HCT116 (cell line): ENCODE results near the gene MYCN. TPM values are rescaled to one million over a fixed set of nuclear protein-coding genes. Genes with fewer than 3 reads are reported as not detected.

Experiments
- ATAC-seq: fragments of 200-7000 bp; cut with Tn5 transposase; 2 replicates; pipeline ENCODE4 v1.9.1; 2020; ENCODE audit warnings: mild to moderate bottlenecking, moderate library complexity
- BruUV-seq: library from RNA; stranded (reverse); fragments of 400-500 nt; replicated peaks from 2 replicates; lab custom pipeline; 2021; lab: Mats Ljungman, UMichigan
- CTCF ChIA-PET: fragments of 300-600 bp; sonication (Branson Sonifier 250); formaldehyde crosslinking; loops from one replicate; lab custom pipeline; 2021; ENCODE audit warnings: antibody characterized with exemption; lab: Charles Lee
- POLR2A ChIA-PET: fragments of 300-600, 350-600 bp; sonication (Branson Sonifier 250); formaldehyde crosslinking; loops from one replicate; lab custom pipeline; 2021; ENCODE audit warnings: antibody characterized with exemption; lab: Charles Lee
- RAD21 ChIA-PET, 2 experiments: fragments of 300-600 bp; sonication (Branson Sonifier 250); formaldehyde crosslinking; loops; one replicate each; lab custom pipeline; 2023; ENCODE audit warnings: low total read pairs in 2 of 2; ENCODE audit not compliant: uncharacterized antibody in 2 of 2, unreplicated experiment in 2 of 2, low non-redundant PET in 1 of 2; lab: Charles Lee
- DNase-seq: peaks from one replicate; pipeline ENCODE4 v3.0.0-alpha.2; 2010; ENCODE audit warnings: low read depth, low spot score
- H2AFZ ChIP-seq: fragments of 200-600 bp; shearing (Covaris generic), sonication (generic); 2 replicates; pipeline ENCODE4 v1.6.1; 2017; ENCODE audit warnings: low read depth, mixed run types, mixed read lengths, antibody characterized with exemption, low read length; ENCODE audit not compliant: poor library complexity, severe bottlenecking
- H3K27ac ChIP-seq: 2 replicates; pipeline ENCODE4 v1.5.1; 2012; ENCODE audit warnings: low read depth, low read length
- H3K27me3 ChIP-seq: fragments of 200-600 bp; sonication (generic); 2 replicates; pipeline ENCODE4 v1.6.1; 2016; ENCODE audit warnings: mixed run types, low read length, mixed read lengths; ENCODE audit not compliant: insufficient read depth
- H3K36me3 ChIP-seq, 2 experiments: fragments of 200-500 bp in 1 of 2; fragments of 200-600 bp in 1 of 2; sonication (Bioruptor generic) in 1 of 2; sonication (generic) in 1 of 2; 2 replicates each; pipeline versions ENCODE4 v1.5.1 to v1.6.1; 2014 to 2016; ENCODE audit warnings: low read length in 2 of 2, inconsistent platforms in 1 of 2, mixed read lengths in 1 of 2, mixed run types in 1 of 2; ENCODE audit not compliant: insufficient read depth in 2 of 2, control insufficient read depth in 1 of 2
- H3K4me1 ChIP-seq, 2 experiments: fragments of 200-600 bp in 1 of 2; sonication (generic) in 1 of 2; 2 replicates each; pipeline versions ENCODE4 v1.5.1 to v1.6.1; 2012 to 2017; ENCODE audit warnings: low read length in 2 of 2, inconsistent platforms in 1 of 2, mild to moderate bottlenecking in 1 of 2, mixed read lengths in 1 of 2, mixed run types in 1 of 2, moderate library complexity in 1 of 2; ENCODE audit not compliant: insufficient read depth in 2 of 2, control insufficient read depth in 1 of 2
- H3K4me2 ChIP-seq: fragments of 200-600 bp; sonication (generic); 2 replicates; pipeline ENCODE4 v1.6.1; 2017; ENCODE audit warnings: mixed run types, low read length, mixed read lengths
- H3K4me3 ChIP-seq, 2 experiments: fragments of 200-600 bp in 1 of 2; sonication (generic) in 1 of 2; replicated peaks in 1 of 2; 2 replicates each; pipeline ENCODE4 v1.5.1; 2011 to 2016; ENCODE audit warnings: low read length in 2 of 2, control low read depth in 1 of 2, low read depth in 1 of 2, mild to moderate bottlenecking in 1 of 2, mixed read lengths in 1 of 2, mixed run types in 1 of 2
- H3K79me2 ChIP-seq: fragments of 200-600 bp; sonication (generic); 2 replicates; pipeline ENCODE4 v1.6.1; 2017; ENCODE audit warnings: mild to moderate bottlenecking, mixed run types, low read length, moderate library complexity, mixed read lengths; ENCODE audit not compliant: insufficient read depth
- H3K9ac ChIP-seq: fragments of 200-600 bp; sonication (generic); 2 replicates; pipeline ENCODE4 v1.6.1; 2016; ENCODE audit warnings: low read length, mixed read lengths
- H3K9me2 ChIP-seq: fragments of 200-600 bp; sonication (generic), shearing (Covaris generic); 2 replicates; pipeline ENCODE4 v1.6.1; 2017; ENCODE audit warnings: mixed run types, mild to moderate bottlenecking, moderate library complexity; ENCODE audit not compliant: insufficient read depth
- H3K9me3 ChIP-seq, 2 experiments: fragments of 200-500 bp in 1 of 2; fragments of 200-600 bp in 1 of 2; sonication (Bioruptor generic) in 1 of 2; sonication (generic) in 1 of 2; 2 replicates each; pipeline ENCODE4 v1.6.1; 2014 to 2017; ENCODE audit warnings: low read length in 2 of 2, mixed read lengths in 2 of 2, inconsistent platforms in 1 of 2, low read depth in 1 of 2, mild to moderate bottlenecking in 1 of 2, mixed run types in 1 of 2, moderate library complexity in 1 of 2; ENCODE audit not compliant: control insufficient read depth in 1 of 2, insufficient read depth in 1 of 2
- H4K20me1 ChIP-seq: fragments of 200-600 bp; sonication (generic), shearing (Covaris generic); 2 replicates; pipeline ENCODE4 v1.6.1; 2017; ENCODE audit warnings: mixed run types, mild to moderate bottlenecking, moderate library complexity; ENCODE audit not compliant: insufficient read depth
- EGR1 ChIP-seq: IDR thresholded peaks from 2 replicates; pipeline ENCODE4 v1.6.1; 2012; ENCODE audit warnings: low read depth
- EZH2phosphoT487 ChIP-seq: fragments of 200-600 bp; IDR thresholded peaks from 2 replicates; pipeline ENCODE4 v1.6.1; 2018; ENCODE audit warnings: antibody characterized with exemption, borderline replicate concordance
- REST ChIP-seq: IDR thresholded peaks from 2 replicates; pipeline ENCODE4 v1.6.1; 2012; ENCODE audit warnings: low read depth
- TCF7L2 ChIP-seq: IDR thresholded peaks from 2 replicates; pipeline ENCODE4 v1.7.0; 2011; ENCODE audit warnings: borderline replicate concordance, inconsistent platforms; ENCODE audit not compliant: insufficient read depth, insufficient read length; ENCODE audit errors: extremely low read depth
- ZNF274 ChIP-seq: fragments of 200-500 bp; sonication (Bioruptor generic); IDR thresholded peaks from 2 replicates; pipeline ENCODE4 v1.6.1; 2014; ENCODE audit warnings: mild to moderate bottlenecking, low read depth, low read length, inconsistent platforms
- intact Hi-C: fragments of 100-400 bp; cut with micrococcal nuclease; formaldehyde crosslinking; loops from 2 replicates; pipeline ENCODE4 v1.10.0; 2022
- total RNA-seq: library from RNA; stranded (reverse); gene quantifications from one replicate; pipeline ENCODE4 v1.2.1, GENCODE V29; 2021; ENCODE audit not compliant: unreplicated experiment

MYCN gene
- total RNA-seq, 1 experiment from 2014 or later = not detected

- Histone ChIP-seq H2AFZ (no peak overlapping the region), H3K4me2 (no peak overlapping the region), H3K4me3 (no peak overlapping the region), H3K27ac (no peak overlapping the region), H3K27me3 (peaks cover 22% of the 10 kb centered on the region), H3K9me2 (no peaks in the 10 kb centered on the region), H3K9ac (no peak overlapping the region), H3K9me3 (no peaks in the 10 kb centered on the region), H3K79me2 (no peaks in the 10 kb centered on the region), H3K36me3 (no peaks in the 10 kb centered on the region), H4K20me1 (no peaks in the 10 kb centered on the region), H3K4me1 (peaks cover 0 to 9% of the 10 kb centered on the region in 2 experiments; a peak in 3 of 4 replicates)
- ATAC-seq (no peak), DNase-seq (no peak)
- RAD21 ChIA-PET = no interaction called here
- no TSS peak for BruUV-seq
- POLR2A ChIA-PET = no interaction called here
- intact Hi-C loops = no loop called here
- TF ChIP-seq EGR1 = no peak
- no peak for TF ChIP-seq TCF7L2
- TF ChIP-seq ZNF274 = no peak
- TF ChIP-seq EZH2phosphoT487 = no peak
- no peak for TF ChIP-seq REST
- CTCF ChIA-PET = no interaction called here
Observed at GRCh38 chr2:15942711-15943345, 2.5 kb downstream of the MYCN start.
